ENCODE measurements around the gene SLC1A7.

Gene SLC1A7

GRCh38 chr1:53089478-53090226 lies 52.8 kb downstream of the SLC1A7 start:
- peak in 1 of 2 donors; percentile 35 for DNase-seq (ENCODE audit: low read depth in 2 of 2)
- TF ChIP-seq CTCF (IDR thresholded peaks at IDR 0.05; ENCODE audit: low read depth, low read length): no peak
- no peak overlapping the region for H3K4me3 ChIP-seq (replicated peaks in 1 of 2; ENCODE audit: low read depth in 2 of 2, low read length in 2 of 2)

- DNase-seq (ENCODE audit: low read depth in 2 of 2): no peak
- TF ChIP-seq CTCF (IDR thresholded peaks at IDR 0.05; ENCODE audit: low read depth, low read length): no peak
- H3K4me3 ChIP-seq (replicated peaks in 1 of 2; ENCODE audit: low read depth in 2 of 2, low read length in 2 of 2): no peak overlapping the region
These were observed 53.7 kb downstream of the SLC1A7 start for GRCh38 chr1:53088616-53089300.

- no peak for DNase-seq (ENCODE audit: low read depth in 2 of 2)
- H3K4me3 ChIP-seq (replicated peaks in 1 of 2; ENCODE audit: low read depth in 2 of 2, low read length in 2 of 2): no peak overlapping the region
- no peak for TF ChIP-seq CTCF (IDR thresholded peaks at IDR 0.05; ENCODE audit: low read depth, low read length)
These were observed 54.8 kb downstream of the SLC1A7 start for GRCh38 chr1:53087332-53088285.

GRCh38 chr1:53086491-53087070 lies 55.9 kb downstream of the SLC1A7 start:
- no peak overlapping the region for H3K4me3 ChIP-seq (replicated peaks in 1 of 2; ENCODE audit: low read depth in 2 of 2, low read length in 2 of 2)
- TF ChIP-seq CTCF (IDR thresholded peaks at IDR 0.05; ENCODE audit: low read depth, low read length): no peak
- no peak for DNase-seq (ENCODE audit: low read depth in 2 of 2)

GRCh38 chr1:53085405-53085804 lies 57.0 kb downstream of the SLC1A7 start:
- DNase-seq (ENCODE audit: low read depth in 2 of 2): no peak
- H3K4me3 ChIP-seq (replicated peaks in 1 of 2; ENCODE audit: low read depth in 2 of 2, low read length in 2 of 2): no peak overlapping the region
- no peak for TF ChIP-seq CTCF (IDR thresholded peaks at IDR 0.05; ENCODE audit: low read depth, low read length)

- no peak for TF ChIP-seq CTCF (IDR thresholded peaks at IDR 0.05; ENCODE audit: low read depth, low read length)
- no peak for DNase-seq (ENCODE audit: low read depth in 2 of 2)
- H3K4me3 ChIP-seq (replicated peaks in 1 of 2; ENCODE audit: low read depth in 2 of 2, low read length in 2 of 2): no peak overlapping the region
These were observed 57.9 kb downstream of the SLC1A7 start for GRCh38 chr1:53084589-53084971.
